ENCODE measurements around the gene KMT5C.
A peak's percentile ranks its signal among the peaks of the same experiment; 100 is the strongest.

GRCh38 chr19:55383279-55384130, 43.8 kb downstream of the KMT5C start:
- TF ChIP-seq CTCF (IDR thresholded peaks at IDR 0.05) (peak in 3 of 4 experiments; percentile 38 to 55 (median 48)), POLR2A (IDR thresholded peaks at IDR 0.05) (peak in 1 of 2 donors; percentile 36)
